DMS53 (cell line): ENCODE data around the gene SERGEF.

Experiments
- DNase-seq: peaks from one replicate; lab custom pipeline; 2025; lab: John Stamatoyannopoulos, UW

SERGEF gene

DNA sequence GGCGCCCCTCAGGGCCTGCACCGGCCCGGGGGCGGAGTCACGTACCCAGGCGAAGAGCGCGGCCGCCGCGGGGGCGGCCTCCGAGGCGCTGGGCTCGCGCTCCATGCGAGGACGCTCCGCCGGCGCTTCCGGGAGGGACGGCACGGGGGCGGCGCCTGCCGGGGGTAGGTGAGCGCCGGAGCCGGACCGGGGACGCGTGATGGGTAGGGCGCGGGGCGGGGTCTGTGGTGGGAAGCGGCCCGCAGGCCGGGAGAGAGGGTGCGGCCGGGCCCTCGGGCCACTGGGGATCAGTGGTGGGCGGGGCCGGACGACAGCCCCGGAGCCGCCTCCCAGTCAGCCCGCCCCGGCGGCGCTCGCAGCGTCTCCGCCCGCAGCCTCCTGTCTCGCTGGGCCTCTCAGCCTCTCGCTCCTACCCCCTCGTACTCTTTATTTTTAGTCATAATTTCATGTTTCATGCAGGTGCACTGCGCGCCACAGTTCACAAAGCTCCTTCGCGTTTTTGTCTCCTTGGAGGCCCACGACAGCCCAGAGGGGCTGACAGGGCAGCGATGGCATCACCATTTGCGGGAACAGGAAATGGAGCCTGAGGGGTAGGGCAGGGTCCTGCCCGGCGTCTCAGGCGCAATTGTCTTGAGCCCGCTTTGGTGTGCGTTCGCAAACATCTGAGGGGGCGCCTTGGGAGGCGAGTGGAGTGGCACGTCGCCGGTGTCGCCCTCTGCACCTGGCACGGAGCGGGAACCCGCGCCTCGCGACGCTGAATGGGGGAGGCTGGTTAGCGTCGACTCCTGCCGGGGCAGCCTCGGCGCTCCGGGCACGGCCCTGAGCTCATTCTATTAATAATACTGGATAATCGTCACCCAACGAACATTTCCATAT lies at the start of gene SERGEF:
Gene SERGEF, minus strand, starts transcription at position 142 of the 876 bp plus-strand sequence. Its CDS starts 37 bp downstream, at position 105.
- DNase-seq: peak; percentile 99

DNA sequence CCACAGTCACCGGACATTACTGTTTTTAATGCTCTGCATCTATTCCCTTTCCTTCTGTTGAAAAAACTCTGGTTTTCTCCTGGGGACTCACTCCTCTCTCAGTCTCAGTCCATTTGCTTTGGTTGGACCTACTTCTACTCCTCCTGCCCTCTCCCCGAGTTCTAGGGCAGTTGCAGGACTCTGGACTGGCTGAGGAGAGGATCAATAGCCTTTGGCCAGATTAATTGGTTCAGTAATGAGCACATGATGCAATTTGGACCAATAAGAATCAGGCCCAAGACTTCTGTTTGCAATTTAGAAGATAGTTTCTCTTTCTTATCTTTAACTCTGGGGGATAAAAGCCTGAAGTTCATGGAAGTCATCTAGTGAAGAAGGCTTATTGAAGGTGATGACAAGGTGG lies 48.5 kb upstream of the SERGEF start:
- no peak for DNase-seq

DNA sequence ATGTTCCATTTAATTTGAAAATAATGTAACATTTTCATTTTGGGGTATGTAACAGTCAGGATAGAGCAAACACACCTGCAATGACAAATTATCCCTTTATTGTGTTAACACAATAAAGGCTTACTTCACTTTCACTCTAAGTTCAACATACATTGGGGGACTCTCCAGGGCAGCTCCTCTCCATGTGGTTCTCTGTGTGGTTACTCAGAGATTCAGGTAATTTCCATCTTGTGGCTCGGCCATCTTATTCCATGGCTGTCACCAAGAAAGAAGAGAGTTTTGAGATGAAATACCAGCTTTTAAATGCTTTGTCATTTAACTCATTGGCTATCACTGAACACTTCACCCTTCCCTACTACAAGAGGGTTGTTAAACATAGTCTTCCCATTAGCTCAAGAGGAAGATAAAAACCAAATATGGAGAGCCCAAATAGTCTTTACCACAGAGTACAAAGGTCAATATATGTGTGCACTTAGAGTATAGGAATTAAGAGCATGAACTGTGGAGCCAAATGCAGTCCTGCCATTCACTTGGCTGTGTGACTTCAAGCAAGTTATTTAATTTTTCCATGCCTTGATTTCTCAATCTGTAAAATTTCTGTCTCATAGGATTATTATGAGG lies 43.8 kb upstream of the SERGEF start:
- DNase-seq: peak; percentile 76

DNA sequence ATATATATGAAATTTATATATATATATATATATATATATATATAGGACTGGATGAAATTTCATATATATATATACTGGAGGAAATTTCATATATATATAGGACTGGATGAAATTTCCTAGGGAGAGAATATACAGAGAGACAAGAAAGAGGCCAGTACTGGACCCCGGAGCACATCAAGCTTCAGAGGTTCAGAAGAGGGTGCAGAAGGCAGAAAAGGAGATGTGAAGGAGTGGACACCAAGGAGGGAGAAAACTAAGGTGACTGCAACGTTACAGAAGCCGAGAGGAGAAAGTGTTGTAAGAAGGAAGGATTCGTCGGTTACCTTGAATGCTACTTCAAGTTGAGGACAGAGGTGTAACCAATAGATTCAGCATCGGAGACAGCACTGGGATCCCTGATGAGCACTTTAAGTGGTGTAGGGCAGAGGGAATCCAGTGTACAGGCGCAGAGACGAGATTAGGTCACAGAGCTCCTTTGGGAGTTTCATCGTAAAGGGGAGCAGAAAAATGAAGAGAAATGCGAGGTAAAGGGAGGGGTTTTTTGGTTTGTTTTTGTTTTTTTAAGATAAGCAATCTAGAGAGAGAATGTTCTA lies 41.8 kb upstream of the SERGEF start:
- no peak for DNase-seq

DNA sequence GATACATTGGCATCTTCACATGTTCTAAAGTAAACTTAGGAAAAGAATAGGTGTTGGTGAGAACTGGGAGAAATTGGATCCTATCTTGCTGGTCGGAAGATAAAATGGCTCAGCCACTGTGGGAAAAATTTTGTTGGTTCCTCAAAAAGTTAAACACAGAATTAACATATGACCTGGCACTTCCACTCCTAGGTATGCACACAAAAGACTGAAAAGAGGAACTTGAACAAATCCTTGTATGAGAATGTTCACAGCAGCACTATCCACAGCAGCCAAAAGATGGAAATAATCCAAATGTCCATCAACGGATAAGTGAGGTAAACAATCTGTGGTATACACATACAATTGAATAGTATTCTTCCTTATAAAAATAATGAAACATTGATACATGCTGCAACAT lies 38.0 kb upstream of the SERGEF start:
- no peak for DNase-seq

DNA sequence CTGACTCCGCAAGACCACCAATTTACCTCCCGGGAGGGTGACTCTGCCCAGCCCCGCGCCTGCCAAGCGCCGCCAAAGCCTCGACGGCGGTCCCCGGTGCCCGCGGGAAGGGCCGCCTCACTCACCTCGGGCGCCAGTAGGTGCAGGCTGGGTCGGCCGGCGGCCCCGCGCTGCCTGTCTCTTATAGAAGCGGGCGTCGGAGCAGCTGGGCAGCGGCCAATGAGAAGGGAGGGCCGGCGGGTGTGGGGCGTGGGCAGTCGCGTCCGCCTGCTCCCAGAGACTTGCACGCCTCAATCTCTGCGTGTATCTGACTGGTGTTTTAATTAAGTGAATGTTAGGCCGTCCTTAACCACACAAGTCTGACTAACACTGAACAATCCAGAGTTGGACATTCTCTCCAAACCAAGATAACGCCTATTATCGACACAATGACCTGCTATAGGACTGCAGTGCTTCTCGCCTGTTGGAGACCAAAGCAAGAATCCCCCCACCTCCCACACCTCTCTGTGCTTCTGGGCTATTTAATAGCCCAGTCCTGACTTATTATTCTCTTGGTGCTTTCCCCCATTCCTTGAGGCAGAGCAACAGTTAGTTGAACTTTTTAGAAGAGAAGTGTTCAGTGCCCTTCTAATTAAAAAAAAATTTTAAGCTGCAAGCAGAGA lies 33.4 kb upstream of the SERGEF start, which contains the start of gene TPH1:
Gene TPH1, minus strand, starts transcription at position 154 of the 662 bp plus-strand sequence. CDS start 5,507 bp downstream, outside the sequence.
- peak; percentile 87 for DNase-seq

DNA sequence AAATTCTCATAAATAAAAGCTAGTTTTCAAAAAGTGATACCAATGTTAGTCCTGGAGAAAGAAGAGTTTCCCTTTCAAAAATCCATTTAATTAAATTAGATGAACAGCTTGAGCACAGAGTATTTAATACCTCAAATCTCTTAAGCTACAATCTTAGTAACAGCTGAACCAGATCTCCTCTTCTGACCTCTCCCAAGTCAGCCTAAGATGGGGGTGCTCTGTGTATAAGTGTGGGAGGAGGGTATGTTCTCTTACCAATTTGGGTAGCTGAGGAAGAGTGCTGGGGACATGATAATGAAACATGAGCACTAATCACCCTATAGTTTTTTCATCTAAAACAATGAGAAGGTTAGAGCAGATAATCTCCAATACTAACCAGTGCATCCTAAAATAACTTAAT lies 23.6 kb upstream of the SERGEF start:
- DNase-seq: no peak

DNA sequence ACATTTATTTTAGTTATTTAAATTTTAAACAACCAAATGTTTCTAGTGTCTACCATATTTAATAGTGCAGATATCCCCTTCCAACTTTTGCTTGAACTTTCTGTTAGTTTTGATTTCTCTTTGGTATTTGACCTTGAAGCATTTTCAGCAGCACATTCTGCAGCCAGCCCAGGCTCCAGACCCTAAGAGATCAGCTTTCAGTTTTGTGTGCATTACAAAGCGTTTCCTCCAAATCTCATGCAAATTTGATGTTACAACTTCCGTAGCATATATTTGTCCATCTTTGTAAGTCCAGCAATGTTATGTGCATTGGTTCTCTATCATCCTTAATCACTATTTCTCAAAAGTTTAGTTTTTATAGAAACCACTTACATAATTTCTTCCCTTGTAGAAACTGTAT lies 14.6 kb upstream of the SERGEF start:
- DNase-seq: no peak

DNA sequence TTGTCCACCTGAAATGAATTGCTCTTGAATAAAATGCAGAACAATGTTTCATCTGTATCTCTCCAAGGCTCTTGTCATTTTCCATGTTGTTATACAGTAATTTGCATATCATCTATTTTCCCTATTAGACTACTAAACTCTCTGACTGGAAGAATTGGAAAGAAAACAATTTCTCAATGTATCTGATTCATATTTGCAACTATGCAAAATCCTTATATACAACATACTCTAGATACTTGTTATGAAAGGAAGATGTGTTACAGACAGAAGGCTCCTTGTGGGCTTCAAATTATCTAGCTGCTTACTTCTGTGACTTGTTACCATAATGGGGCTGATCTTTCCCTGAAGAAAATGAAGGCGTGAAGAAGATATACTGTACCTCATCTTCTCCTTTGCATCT lies 9.6 kb upstream of the SERGEF start:
- DNase-seq: no peak

DNA sequence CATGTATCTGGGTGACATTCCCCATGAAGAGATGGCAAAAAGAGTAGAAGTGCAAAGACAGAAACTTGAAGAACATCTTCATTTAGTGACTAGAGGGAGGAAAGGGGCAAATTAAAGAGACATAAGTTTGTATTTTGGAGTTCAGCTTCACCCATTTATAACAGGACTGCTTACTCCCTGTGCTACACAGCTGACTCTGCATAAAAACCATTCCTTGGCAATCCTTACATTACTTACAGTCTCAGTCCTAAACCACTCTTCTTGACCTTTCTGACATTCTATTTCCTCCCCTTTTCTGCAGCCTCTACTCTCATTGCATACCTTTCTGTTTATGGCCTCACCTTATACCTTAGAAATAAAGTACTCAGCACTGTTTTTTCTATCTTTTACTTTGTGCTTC lies 6.8 kb upstream of the SERGEF start:
- no peak for DNase-seq

DNA sequence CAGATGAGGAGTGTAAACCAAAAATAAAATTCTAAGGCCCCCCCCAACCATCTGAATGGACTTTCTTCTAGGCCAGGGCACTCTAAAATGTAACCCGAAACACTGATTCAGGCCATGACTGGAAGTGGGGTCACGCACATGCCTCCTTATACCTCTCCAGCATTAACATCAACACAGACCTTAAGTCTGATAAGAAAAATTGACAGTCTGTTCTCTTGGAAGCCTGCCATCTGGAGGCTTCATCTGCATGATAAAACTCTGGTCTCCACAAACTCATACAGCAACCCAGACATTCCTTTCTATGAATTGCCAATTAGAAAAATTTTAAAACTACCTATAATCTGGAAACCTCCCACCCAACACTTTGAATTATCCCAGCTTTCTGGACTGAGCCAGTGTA lies 3.9 kb upstream of the SERGEF start:
- no peak for DNase-seq

DNA sequence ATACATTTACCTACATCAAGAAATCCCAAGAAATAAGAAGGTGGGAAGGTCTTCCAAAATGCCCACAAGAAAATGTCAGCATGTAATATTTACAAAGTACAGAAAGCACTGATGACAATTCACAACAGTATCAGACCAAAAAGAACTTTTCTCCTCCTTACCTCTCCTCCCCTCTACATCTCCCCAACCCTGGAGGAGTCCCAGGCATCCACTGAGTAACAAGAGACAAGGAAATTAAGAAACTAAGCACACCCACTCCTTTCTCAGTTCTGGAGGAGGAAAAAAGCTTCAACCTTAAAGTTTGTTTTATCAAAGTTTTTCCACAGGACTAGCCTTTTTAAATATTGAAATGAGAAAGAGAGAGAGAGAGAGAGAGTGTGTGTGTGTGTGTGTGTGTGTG lies 2.0 kb upstream of the SERGEF start:
- DNase-seq: no peak

DNA sequence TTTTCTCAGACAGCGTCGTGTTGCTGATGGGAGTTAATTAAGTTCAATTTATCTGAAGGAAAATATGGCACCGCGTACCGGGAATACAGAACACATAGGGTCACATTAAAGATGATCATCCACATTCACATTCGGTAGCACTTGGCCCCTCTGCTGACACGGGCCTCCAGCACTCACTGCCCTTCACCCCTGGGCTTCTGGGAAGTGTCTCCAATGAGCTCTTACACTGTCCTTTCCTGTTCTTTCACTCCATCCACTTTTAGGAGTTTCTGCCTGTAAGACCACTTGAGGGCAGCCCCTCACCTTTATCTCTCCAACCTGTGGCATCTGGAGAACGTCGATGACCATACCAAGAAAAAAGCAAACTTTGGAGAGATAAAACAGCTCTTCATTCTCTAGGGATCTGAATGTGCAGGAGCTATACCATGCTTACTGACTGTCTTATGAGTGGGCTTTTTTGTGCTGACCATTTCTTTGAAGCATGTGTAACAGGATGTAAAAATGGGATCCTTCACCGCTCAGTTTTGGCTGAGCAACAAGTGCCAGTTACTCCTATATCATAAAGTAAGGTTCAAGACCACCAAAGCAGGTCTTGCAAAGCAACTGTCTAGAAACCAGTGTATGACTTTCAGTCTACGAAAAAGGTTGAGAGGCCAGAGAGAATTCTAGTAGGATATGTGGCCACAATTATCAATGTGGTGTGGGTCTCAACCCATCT lies 1.1 kb upstream of the SERGEF start:
- DNase-seq: peak; percentile 69

DNA sequence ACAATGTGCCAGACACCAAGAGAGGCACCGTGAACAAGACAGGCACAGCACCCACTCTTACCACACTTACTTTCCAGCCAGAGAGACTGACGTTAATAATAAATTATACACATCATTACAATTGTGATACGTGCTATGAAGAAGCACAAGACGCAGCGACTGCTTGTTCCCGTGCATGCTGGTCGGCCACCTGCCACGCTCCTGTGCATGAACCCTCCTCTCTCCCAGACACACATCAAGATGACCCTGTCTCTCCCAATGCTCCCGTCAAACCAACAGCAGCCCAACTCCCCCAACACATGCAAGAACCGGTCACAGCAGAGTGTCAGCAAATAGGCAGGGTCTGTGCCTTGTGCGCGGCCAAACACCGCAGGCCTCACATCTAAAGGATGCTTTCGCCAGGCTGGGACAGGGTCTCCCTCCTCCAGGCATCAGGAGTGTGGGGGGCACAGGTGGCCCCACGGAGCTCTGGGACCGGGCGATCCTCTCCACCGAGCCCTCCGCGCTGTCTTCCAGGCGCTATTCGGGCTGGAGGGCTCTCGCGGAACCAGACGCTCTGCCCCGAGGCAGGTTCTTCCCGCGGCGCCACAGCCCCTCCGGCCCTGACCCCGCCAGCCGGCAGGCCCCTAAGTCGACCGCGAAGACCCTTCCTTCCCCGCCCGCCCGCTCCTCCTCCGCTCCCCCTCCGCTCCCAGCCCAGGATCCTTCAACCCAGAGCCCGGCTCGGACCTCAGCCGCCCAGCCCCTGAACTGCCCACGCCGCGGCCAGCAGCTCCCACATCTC lies 533 bp downstream of the SERGEF start:
- peak; percentile 68 for DNase-seq

DNA sequence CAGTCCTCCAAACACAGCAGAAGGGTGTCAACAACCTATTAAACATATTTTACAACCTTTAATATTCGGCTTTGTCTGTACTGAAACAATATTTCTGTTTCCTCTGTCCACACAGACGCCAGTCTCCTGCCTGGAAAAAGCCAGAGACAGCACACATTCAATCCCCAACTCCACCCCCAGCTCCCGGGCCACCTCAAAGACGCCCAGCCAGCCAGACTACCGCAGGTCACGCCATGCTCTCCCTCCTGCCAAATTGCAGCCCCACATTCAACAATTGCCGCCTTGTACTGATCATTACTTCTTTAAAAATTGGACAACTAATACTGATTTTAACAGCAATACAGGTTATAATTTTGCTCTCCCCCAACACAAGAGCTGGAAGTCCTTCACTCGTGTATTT lies 1.2 kb downstream of the SERGEF start:
- peak; percentile 29 for DNase-seq

DNA sequence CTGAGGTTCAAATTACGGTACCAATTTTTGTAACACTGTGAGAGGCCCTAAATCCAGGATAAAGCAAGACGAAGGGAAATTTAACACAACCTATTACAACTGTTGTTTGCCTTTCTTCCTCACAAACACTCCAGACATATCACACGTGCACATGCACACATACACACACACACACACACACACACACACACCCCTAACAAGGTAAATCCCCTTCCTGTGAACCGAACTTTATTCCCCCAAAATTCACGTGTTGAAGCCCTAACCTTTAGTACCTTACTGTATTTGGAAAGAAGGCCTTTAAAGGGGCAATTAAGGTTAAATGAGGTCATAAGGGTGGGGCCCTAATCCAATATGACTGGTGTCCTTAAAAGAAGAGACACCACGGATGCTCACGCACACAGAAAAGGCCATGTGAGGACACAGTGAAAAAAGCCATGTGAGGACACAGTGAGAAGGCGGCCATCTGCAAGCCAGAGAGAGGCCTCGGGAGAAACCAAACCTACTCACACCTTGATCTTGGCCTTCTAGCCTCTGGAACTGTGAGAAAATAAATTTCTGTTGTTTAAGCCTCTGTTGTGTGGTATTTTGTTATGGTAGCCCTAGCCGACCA lies 1.8 kb downstream of the SERGEF start:
- peak; percentile 24 for DNase-seq

DNA sequence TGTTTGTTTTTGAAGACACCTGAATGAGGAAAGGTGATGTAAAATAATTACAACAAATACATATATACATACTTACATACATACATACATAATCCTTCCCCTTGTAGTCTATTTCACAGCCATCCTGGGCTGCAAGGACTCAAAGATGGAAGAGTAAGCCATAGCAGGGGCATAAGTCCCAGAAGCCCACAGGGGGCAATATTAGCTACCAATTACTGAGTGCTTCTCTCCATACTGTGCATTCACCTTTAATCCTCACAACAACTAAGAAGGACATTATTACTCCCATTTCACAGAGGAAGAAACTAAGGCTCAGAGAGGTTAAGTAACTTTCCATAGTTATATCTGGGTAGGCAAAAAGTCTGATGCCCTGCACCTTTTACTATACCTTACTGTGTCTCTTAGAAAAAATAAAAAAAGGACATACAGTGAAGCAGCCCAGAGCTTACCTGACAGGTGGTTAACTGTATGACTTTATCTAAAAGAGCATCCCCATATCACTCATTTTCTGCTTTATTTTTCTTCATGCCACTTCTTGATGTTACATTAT lies 2.7 kb downstream of the SERGEF start:
- no peak for DNase-seq

DNA sequence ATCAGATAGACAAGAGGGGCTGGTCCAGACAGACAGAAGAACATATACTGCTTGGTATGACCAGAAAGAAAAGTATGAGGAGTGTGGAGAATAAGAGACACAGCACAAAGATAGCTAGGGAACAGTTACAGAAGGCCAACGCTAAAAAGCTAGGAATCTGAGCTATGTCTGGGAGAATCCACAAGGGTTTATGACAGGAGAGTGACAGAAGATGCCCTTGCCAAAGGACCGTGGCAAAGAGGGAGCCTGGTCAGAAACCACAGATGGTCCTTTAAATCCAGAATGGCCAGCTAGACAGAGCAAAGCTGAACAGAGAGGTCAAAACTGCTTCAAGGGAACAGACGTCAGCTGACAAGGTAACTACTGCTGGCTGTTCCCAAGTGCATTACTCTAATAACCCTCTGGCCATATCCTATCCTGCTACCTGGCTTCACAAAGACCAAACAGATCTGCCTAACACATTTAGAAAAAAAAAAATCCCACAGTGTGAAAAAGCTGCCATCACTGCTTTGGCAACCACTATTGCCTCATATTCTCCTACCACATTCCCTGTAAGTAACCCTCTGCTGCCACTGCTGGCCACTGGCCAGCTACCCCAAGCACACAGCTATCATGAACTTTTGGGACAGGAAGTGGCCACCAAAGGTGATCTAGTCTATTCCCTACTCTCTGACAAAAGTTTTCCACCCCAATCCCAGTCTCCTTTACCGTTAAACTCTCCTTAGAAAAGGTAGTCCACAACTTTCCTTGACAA lies 7.3 kb downstream of the SERGEF start:
- peak; percentile 10 for DNase-seq

DNA sequence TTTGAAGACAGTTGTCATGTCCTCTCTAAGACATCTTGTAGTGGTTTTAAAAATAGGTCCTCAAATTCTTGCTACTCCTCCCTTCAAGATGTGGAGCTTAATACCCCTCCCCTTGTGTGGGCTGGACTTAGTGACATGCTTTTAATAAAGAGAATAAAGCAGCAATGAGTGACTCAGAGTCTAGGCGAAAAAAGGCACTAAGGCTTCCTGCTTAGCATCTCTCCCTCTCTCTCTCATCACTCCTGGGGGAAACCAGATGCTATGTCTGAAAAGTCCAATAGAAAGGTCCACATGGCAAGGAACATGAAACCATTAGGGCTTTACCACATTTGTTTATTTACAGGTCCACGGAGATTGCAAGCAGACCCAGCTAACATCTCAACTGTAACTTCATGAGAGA lies 11.7 kb downstream of the SERGEF start:
- peak; percentile 31 for DNase-seq
